Activated CD8-positive, alpha-beta T cell treated with anti-CD3 and anti-CD28 coated beads for 36 hours (primary cell): ENCODE data around the gene LIPC. TPM values are rescaled to one million over a fixed set of nuclear protein-coding genes. Genes with fewer than 3 reads are reported as not detected.

Source experiments
- ATAC-seq: fragments of 200-7000 bp; cut with Tn5 transposase; one replicate; pipeline ENCODE4 v1.10.0; 2021; ENCODE audit warnings: mild to moderate bottlenecking, moderate library complexity
- CTCF ChIA-PET: fragments of 350-600 bp; sonication (Branson Sonifier 250); formaldehyde crosslinking; loops from one replicate; lab custom pipeline; 2021; ENCODE audit warnings: antibody characterized with exemption; lab: Charles Lee
- POLR2A ChIA-PET: fragments of 350-600 bp; sonication (Branson Sonifier 250); formaldehyde crosslinking; loops from one replicate; lab custom pipeline; 2021; ENCODE audit warnings: antibody characterized with exemption; lab: Charles Lee
- DNase-seq: peaks from one replicate; pipeline ENCODE4 v3.0.0-alpha.2; 2020
- H3K27ac Mint-ChIP-seq: one replicate; pipeline ENCODE4 v1.8.0; 2021; ENCODE audit warnings: mild to moderate bottlenecking, mixed read lengths
- H3K27me3 Mint-ChIP-seq: one replicate; pipeline ENCODE4 v1.8.0; 2021; ENCODE audit warnings: mixed read lengths
- H3K36me3 Mint-ChIP-seq: one replicate; pipeline ENCODE4 v1.8.0; 2021; ENCODE audit warnings: low read depth, mixed read lengths
- H3K4me1 Mint-ChIP-seq: one replicate; pipeline ENCODE4 v1.8.0; 2021; ENCODE audit warnings: low read depth, mixed read lengths
- H3K4me3 Mint-ChIP-seq: one replicate; pipeline ENCODE4 v1.8.0; 2021; ENCODE audit warnings: mild to moderate bottlenecking, moderate library complexity, mixed read lengths
- H3K9me3 Mint-ChIP-seq: one replicate; pipeline ENCODE4 v1.8.0; 2021; ENCODE audit warnings: mixed read lengths
- CTCF ChIP-seq: fragments of 200-600 bp; IDR thresholded peaks from one replicate; pipeline ENCODE4 v1.8.0; 2022; ENCODE audit warnings: antibody characterized with exemption, mild to moderate bottlenecking
- intact Hi-C: fragments of 100-400 bp; cut with micrococcal nuclease; formaldehyde crosslinking; loops from one replicate; pipeline ENCODE4 v1.10.0; 2022
- total RNA-seq, 2 experiments: library from RNA; stranded (reverse); gene quantifications; one replicate each; pipeline ENCODE4 v1.2.3, GENCODE V29; 2021

Gene LIPC
- total RNA-seq, 2 experiments from 2014 or later, result 1.0 to 1.2 TPM

GRCh38 chr15:58556028-58556361 lies 124.2 kb downstream of the LIPC start:
- peaks cover 12% of the 10 kb centered on the region for H3K4me1 Mint-ChIP-seq
- no peaks in the 10 kb centered on the region for H3K27me3 Mint-ChIP-seq
- no peak overlapping the region for H3K27ac Mint-ChIP-seq
- DNase-seq (no peak), ATAC-seq (no peak)
- POLR2A ChIA-PET, result no interaction called here
- CTCF ChIA-PET, result interaction anchor here (1.2 kb wide), 1 partner anchor 28 kb away, joined by 3 read pairs; no protein-coding TSS in a partner anchor
- intact Hi-C loops, result no loop called here
- H3K4me3 Mint-ChIP-seq, result no peak overlapping the region
- TF ChIP-seq CTCF, result no peak
- H3K36me3 Mint-ChIP-seq, result no peaks in the 10 kb centered on the region
- H3K9me3 Mint-ChIP-seq, result no peaks in the 10 kb centered on the region

GRCh38 chr15:58556541-58556940 lies 124.8 kb downstream of the LIPC start:
- Mint-ChIP-seq H3K4me1 (peaks cover 6% of the 10 kb centered on the region), H3K27ac (no peak overlapping the region), H3K4me3 (no peak overlapping the region), H3K27me3 (no peaks in the 10 kb centered on the region), H3K9me3 (no peaks in the 10 kb centered on the region), H3K36me3 (no peaks in the 10 kb centered on the region)
- CTCF ChIA-PET, result interaction anchor here (1.2 kb wide), 1 partner anchor 27 kb away, joined by 3 read pairs; no protein-coding TSS in a partner anchor
- DNase-seq (no peak), ATAC-seq (no peak)
- TF ChIP-seq CTCF, result no peak
- intact Hi-C loops, result no loop called here
- POLR2A ChIA-PET, result interaction anchor here (0.7 kb wide), 1 partner anchor 8 kb away, joined by 3 read pairs; no protein-coding TSS in a partner anchor

GRCh38 chr15:58558777-58559176 lies 127.0 kb downstream of the LIPC start:
- Mint-ChIP-seq H3K9me3 (no peaks in the 10 kb centered on the region), H3K27me3 (no peaks in the 10 kb centered on the region), H3K4me1 (no peaks in the 10 kb centered on the region), H3K36me3 (no peaks in the 10 kb centered on the region), H3K4me3 (no peak overlapping the region), H3K27ac (no peak overlapping the region)
- ChIA-PET POLR2A (no interaction called here), CTCF (no interaction called here)
- TF ChIP-seq CTCF, result no peak
- DNase-seq, result no peak
- no peak for ATAC-seq
- intact Hi-C loops, result no loop called here

- no peak for TF ChIP-seq CTCF
- no peak for DNase-seq
- Mint-ChIP-seq H3K4me3 (no peak overlapping the region), H3K36me3 (no peaks in the 10 kb centered on the region), H3K9me3 (no peaks in the 10 kb centered on the region), H3K27me3 (no peaks in the 10 kb centered on the region), H3K4me1 (no peaks in the 10 kb centered on the region), H3K27ac (no peak overlapping the region)
- ChIA-PET POLR2A (interaction anchor here (0.6 kb wide), 2 partner anchors 124 to 229 kb away, joined by 3 read pairs; no protein-coding TSS in a partner anchor), CTCF (no interaction called here)
- intact Hi-C loops, result no loop called here
- no peak for ATAC-seq
These were observed 128.3 kb downstream of the LIPC start for GRCh38 chr15:58559904-58560588.

- POLR2A ChIA-PET, result interaction anchor here (0.6 kb wide), 1 partner anchor 73 kb away, joined by 3 read pairs; no protein-coding TSS in a partner anchor
- Mint-ChIP-seq H3K27me3 (no peaks in the 10 kb centered on the region), H3K4me3 (no peak overlapping the region), H3K27ac (no peak overlapping the region), H3K36me3 (no peaks in the 10 kb centered on the region), H3K4me1 (no peaks in the 10 kb centered on the region), H3K9me3 (no peaks in the 10 kb centered on the region)
- CTCF ChIA-PET, result no interaction called here
- intact Hi-C loops, result no loop called here
- TF ChIP-seq CTCF, result no peak
- DNase-seq, result no peak
- no peak for ATAC-seq
These were observed 129.5 kb downstream of the LIPC start for GRCh38 chr15:58561321-58561720.
